Cardiac fibroblast (primary cell): ENCODE results near the gene CNTFR.

Experiments used
- DNase-seq, 2 donors: peaks; one replicate each; pipeline versions ENCODE4 v3.0.0 to v3.0.0-alpha.2; 2010; ENCODE audit warnings: low read depth in 2 of 2
- H3K4me3 ChIP-seq, 2 donors: replicated peaks in 1 of 2; 1 replicate in 1 of 2; 2 replicates in 1 of 2; pipeline ENCODE4 v1.5.1; 2011; ENCODE audit warnings: low read depth in 2 of 2, low read length in 2 of 2, mild to moderate bottlenecking in 2 of 2, moderate library complexity in 1 of 2
- TF ChIP-seq, protein P1 (sequence below): IDR thresholded peaks from one replicate; pipeline ENCODE4 v1.5.1; 2011; ENCODE audit warnings: low read depth, mild to moderate bottlenecking, low read length, inconsistent platforms

Gene CNTFR

DNA sequence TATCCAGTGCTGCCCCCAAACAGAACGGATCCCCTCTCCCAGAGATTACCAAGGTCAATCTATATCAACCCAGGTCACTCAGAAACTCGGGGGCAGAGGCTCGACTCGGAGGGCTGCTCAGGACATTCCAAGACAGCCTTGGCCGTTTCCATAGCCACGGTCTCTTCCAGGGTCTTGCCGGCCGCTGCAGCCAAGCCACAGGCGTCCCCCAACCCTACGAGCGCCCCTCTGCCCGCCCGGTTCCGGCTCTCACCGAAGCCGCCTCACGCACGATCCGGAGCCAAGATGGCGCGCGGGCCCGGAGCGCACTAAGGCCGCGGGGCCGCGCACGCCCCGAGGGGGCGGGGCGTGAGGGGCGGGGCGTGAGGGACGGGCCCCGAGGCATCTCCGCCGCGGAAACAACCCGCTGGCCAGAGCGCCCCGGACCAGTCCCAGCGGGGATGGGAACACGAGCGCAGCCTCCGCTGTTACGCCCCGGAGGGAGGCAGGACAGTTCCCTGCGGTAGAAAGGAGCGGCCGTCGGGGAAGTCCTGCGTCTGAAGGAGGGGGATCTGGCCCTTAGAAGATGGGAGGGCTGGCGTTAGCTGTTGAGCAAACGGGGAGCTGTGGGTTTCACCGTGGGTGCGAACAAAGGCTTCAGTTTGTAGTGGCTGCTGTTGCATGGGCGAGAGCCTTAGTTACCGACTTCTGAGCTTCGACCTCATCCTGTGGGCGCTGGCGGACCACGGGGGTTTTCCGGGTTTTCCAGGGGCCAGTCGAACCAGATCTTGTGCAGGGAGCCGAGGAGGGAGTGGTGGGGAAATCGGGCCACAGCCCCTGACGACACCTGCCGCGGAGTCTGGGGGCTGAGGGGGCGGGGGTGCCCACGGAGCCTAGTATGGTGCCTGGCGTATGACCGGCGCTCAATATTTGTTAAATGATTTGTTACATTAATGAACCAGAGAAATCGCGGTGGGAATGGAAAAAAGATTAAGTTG lies 22.6 kb upstream of the CNTFR start, which contains the start of gene RPP25L:
RPP25L (minus strand) TSS at position 287 of the 977 bp plus-strand sequence. CDS start 801 bp downstream, outside the sequence.
- peak; percentile 81 to 87 for DNase-seq
- TF ChIP-seq, protein P1, sequence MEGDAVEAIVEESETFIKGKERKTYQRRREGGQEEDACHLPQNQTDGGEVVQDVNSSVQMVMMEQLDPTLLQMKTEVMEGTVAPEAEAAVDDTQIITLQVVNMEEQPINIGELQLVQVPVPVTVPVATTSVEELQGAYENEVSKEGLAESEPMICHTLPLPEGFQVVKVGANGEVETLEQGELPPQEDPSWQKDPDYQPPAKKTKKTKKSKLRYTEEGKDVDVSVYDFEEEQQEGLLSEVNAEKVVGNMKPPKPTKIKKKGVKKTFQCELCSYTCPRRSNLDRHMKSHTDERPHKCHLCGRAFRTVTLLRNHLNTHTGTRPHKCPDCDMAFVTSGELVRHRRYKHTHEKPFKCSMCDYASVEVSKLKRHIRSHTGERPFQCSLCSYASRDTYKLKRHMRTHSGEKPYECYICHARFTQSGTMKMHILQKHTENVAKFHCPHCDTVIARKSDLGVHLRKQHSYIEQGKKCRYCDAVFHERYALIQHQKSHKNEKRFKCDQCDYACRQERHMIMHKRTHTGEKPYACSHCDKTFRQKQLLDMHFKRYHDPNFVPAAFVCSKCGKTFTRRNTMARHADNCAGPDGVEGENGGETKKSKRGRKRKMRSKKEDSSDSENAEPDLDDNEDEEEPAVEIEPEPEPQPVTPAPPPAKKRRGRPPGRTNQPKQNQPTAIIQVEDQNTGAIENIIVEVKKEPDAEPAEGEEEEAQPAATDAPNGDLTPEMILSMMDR, result no peak
- H3K4me3 ChIP-seq, result peak within 1 kb of the TSS; percentile 78 to 81

DNA sequence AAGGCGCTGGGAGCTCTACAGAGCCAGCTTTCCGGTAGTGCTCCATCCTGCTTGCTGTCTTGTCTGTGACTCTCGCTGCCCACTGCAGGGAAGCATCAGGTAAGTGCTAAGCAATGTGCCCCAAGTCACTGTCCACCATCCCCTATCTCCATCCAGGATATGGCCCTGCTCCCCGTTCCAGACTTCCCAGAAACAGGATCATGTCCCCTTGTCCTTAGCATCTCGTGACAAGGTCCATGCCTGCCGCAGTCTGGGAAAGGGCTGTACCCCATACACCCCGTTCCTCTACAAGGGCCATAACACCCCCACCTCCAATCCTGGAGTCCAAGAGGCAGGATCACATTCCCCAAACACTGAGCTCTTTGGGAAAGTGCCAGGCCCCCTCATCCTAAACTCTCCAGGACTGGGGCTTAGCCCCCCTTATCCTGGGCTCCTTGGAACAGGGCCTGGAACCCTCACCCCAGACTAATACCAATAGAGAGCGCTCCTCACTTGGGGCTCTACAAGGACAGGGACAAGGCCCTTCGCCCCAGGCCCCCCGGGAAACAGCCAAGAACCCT lies 21.8 kb upstream of the CNTFR start:
- TF ChIP-seq, protein P1, result no peak
- DNase-seq, result no peak
- peak overlapping the region; percentile 78 to 81 for H3K4me3 ChIP-seq

DNA sequence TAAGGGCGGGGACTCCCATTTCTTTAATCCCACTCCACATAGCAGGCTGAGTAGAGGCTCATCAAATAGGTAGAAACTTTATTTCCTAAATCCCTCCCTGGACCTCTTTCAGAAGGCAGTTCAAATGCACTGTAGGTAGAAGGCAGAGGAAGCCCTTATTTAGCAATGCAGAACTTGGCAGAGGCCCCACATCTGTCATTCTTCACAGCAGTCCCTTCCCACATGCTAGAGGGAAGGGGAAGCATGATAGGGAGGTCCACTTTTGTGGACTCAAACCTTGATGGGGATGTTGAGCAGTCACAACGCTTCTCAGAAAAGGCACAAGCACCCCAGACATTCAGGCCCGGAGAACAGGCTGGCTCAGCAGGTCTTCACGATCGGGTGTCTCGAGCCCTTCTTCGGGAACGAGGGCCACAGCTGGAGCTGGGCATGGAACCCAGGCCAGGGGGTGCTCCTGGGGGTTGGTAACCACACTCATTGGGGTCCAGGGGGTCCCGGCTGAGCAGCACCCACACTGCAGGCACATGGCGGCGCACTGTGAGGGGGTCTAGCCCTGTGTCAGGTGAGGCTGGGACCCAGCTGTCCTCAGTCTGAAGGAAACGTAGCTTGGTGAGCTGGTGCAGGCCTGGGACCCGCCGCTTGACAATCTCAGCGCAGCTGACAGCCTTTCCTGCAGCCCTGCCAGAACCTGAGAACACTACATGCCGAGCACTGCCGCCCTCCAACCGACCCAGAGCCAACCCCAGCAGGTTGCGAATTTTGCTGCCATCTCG lies 21.1 kb upstream of the CNTFR start:
- peak overlapping the region in 1 of 2 donors; percentile 78 for H3K4me3 ChIP-seq
- TF ChIP-seq, protein P1, result no peak
- DNase-seq, result no peak

DNA sequence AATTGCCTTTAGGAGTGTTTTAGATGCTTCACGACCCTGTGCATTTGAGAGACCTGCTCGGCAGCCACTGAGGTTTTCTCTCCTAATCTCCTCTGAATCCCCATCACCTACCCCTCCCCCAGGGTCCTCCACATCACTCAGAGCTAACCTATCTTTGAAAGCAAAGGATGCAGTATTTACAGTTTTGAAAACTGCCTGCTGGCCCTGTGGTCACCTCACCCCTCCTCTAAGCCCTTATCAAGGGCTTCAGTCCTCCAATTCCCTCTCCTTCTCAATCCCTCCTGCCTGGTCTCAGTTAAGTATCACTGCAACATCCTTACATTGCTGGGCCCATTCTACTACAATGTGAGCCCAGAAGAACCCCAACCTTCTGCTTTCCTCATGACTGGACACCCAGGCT lies 17.8 kb upstream of the CNTFR start:
- no peak overlapping the region for H3K4me3 ChIP-seq
- TF ChIP-seq, protein P1, result no peak
- DNase-seq, result no peak

DNA sequence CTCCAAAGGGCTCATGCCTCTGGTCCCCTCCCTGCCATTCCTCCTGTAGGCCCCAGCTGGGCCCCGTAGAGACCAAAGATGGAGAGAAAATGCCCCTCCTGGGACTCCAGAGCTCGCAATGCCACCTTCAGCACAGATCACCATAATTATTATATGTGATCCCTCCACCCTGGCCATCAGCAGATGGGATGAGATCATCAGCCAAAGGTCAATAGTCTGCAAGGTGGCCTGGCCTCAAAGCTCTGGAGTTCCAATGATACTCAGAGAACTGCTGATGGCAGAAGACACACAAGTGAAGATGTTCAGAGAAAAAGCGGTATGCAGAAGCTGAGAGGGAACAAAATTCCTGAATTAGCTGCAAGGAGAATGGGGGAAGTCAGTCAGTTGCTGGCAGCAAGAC lies 17.4 kb upstream of the CNTFR start:
- no peak overlapping the region for H3K4me3 ChIP-seq
- TF ChIP-seq, protein P1, result no peak
- DNase-seq, result no peak

DNA sequence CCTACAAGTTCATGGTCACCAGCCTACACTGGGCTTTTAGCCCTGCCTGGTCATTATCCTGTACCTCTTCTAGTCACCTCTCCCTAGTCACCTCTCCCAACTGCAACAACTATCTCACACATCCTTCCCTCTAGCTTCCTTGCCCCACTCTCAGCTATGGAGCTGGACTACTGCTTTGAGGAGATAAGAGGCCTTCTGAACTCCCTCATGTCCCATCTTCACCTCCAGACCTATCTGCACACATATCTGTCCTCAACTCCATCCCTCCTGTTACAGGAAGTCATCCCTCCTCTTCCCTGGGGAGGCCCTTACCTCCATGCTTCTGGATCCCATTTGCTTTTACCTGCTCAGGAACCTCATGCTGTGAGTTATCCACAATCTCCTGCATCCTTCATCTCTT lies 16.7 kb upstream of the CNTFR start:
- no peak overlapping the region for H3K4me3 ChIP-seq
- TF ChIP-seq, protein P1, result no peak
- no peak for DNase-seq
